ENCODE measurements around the gene C6orf120. TPM values are rescaled to one million over a fixed set of nuclear protein-coding genes. Genes with fewer than 3 reads are reported as not detected.

C6orf120 gene
- total RNA-seq, 1 experiment from 2014 or later, result 20.6 TPM

- H2AFZ ChIP-seq (ENCODE audit: low read depth, low read length, poor library complexity, severe bottlenecking), result no peak overlapping the region
- no peaks in the 10 kb centered on the region for H3K79me2 ChIP-seq (ENCODE audit: insufficient read depth, low read length)
- no peaks in the 10 kb centered on the region for H3K27me3 ChIP-seq (ENCODE audit: insufficient read depth, low read length)
- no peak overlapping the region for H3K4me2 ChIP-seq (ENCODE audit: low read length)
- POLR2A ChIA-PET, result no interaction called here
- RAD21 ChIA-PET (ENCODE audit: low non-redundant PET in 1 of 2, low total read pairs in 2 of 2, uncharacterized antibody in 2 of 2, unreplicated experiment in 2 of 2), result no interaction called here
- H3K27ac ChIP-seq (ENCODE audit: low read depth, low read length), result no peak overlapping the region
- no peak for DNase-seq (ENCODE audit: low read depth, low spot score)
- no peak overlapping the region for H3K9ac ChIP-seq (ENCODE audit: low read length)
- H3K36me3 ChIP-seq (ENCODE audit: control insufficient read depth in 1 of 2, insufficient read depth in 2 of 2, low read length in 2 of 2), result peaks cover 17 to 18% of the 10 kb centered on the region in 2 experiments; a peak in 3 of 4 replicates
- no peaks in the 10 kb centered on the region for H3K9me2 ChIP-seq (ENCODE audit: insufficient read depth)
- no peak overlapping the region for H3K4me3 ChIP-seq (replicated peaks in 1 of 2; ENCODE audit: low read depth in 1 of 2, low read length in 2 of 2)
- no peak for ATAC-seq
- CTCF ChIA-PET, result no interaction called here
- BruUV-seq (replicated peaks), result no TSS peak
- intact Hi-C loops (cut with micrococcal nuclease), result no loop called here
- no peaks in the 10 kb centered on the region for H3K9me3 ChIP-seq (ENCODE audit: control insufficient read depth in 1 of 2, insufficient read depth in 1 of 2, low read depth in 1 of 2, low read length in 2 of 2)
- H4K20me1 ChIP-seq (ENCODE audit: insufficient read depth), result no peaks in the 10 kb centered on the region
- H3K4me1 ChIP-seq (ENCODE audit: control insufficient read depth in 1 of 2, insufficient read depth in 2 of 2, low read length in 2 of 2), result no peaks in the 10 kb centered on the region
- no peak for TF ChIP-seq EGR1 (IDR thresholded peaks at IDR 0.05; ENCODE audit: low read depth)
- no peak for TF ChIP-seq REST (IDR thresholded peaks at IDR 0.05; ENCODE audit: low read depth)
- TF ChIP-seq SRF (IDR thresholded peaks at IDR 0.05; ENCODE audit: low read depth), result no peak
- TF ChIP-seq SIN3A (IDR thresholded peaks at IDR 0.05; ENCODE audit: low read depth), result no peak
- no peak for TF ChIP-seq ATF3 (IDR thresholded peaks at IDR 0.05)
- TF ChIP-seq EZH2phosphoT487 (IDR thresholded peaks at IDR 0.05; ENCODE audit: borderline replicate concordance), result no peak
Measured at GRCh38 chr6:169666441-169666840, 35.5 kb upstream of the C6orf120 start.

GRCh38 chr6:169667716-169668115 lies 34.2 kb upstream of the C6orf120 start:
- DNase-seq (ENCODE audit: low read depth, low spot score) (no peak), ATAC-seq (no peak)
- Histone ChIP-seq H4K20me1 (ENCODE audit: insufficient read depth) (no peaks in the 10 kb centered on the region), H3K27me3 (ENCODE audit: insufficient read depth, low read length) (no peaks in the 10 kb centered on the region), H3K4me2 (ENCODE audit: low read length) (no peak overlapping the region), H3K36me3 (ENCODE audit: control insufficient read depth in 1 of 2, insufficient read depth in 2 of 2, low read length in 2 of 2) (peaks cover 21 to 22% of the 10 kb centered on the region in 2 experiments; a peak in 3 of 4 replicates), H3K9me2 (ENCODE audit: insufficient read depth) (no peaks in the 10 kb centered on the region), H3K4me1 (ENCODE audit: control insufficient read depth in 1 of 2, insufficient read depth in 2 of 2, low read length in 2 of 2) (no peaks in the 10 kb centered on the region), H3K27ac (ENCODE audit: low read depth, low read length) (no peak overlapping the region), H3K9me3 (ENCODE audit: control insufficient read depth in 1 of 2, insufficient read depth in 1 of 2, low read depth in 1 of 2, low read length in 2 of 2) (no peaks in the 10 kb centered on the region), H2AFZ (ENCODE audit: low read depth, low read length, poor library complexity, severe bottlenecking) (no peak overlapping the region), H3K9ac (ENCODE audit: low read length) (no peak overlapping the region), H3K79me2 (ENCODE audit: insufficient read depth, low read length) (no peaks in the 10 kb centered on the region), H3K4me3 (replicated peaks in 1 of 2; ENCODE audit: low read depth in 1 of 2, low read length in 2 of 2) (no peak overlapping the region)
- no TSS peak for BruUV-seq (replicated peaks)
- CTCF ChIA-PET, result no interaction called here
- intact Hi-C loops (cut with micrococcal nuclease), result no loop called here
- POLR2A ChIA-PET, result no interaction called here
- RAD21 ChIA-PET (ENCODE audit: low non-redundant PET in 1 of 2, low total read pairs in 2 of 2, uncharacterized antibody in 2 of 2, unreplicated experiment in 2 of 2), result no interaction called here
- TF ChIP-seq EZH2phosphoT487 (IDR thresholded peaks at IDR 0.05; ENCODE audit: borderline replicate concordance), result no peak
- TF ChIP-seq CBX3 (IDR thresholded peaks at IDR 0.05; ENCODE audit: low read depth), result no peak
- no peak for TF ChIP-seq SP1 (IDR thresholded peaks at IDR 0.05; ENCODE audit: low read depth)
- no peak for TF ChIP-seq TCF7L2 (IDR thresholded peaks at IDR 0.05; ENCODE audit: borderline replicate concordance, extremely low read depth, insufficient read depth, insufficient read length)
- TF ChIP-seq YY1 (IDR thresholded peaks at IDR 0.05; ENCODE audit: extremely low read depth, insufficient replicate concordance, low read depth, low read length), result no peak
- TF ChIP-seq RAD21 (IDR thresholded peaks at IDR 0.05; ENCODE audit: low read depth), result no peak
- TF ChIP-seq POLR2AphosphoS5 (IDR thresholded peaks at IDR 0.05; ENCODE audit: low read depth, low read length), result no peak
- no peak for TF ChIP-seq JUND (IDR thresholded peaks at IDR 0.05)
- TF ChIP-seq POLR2A (IDR thresholded peaks at IDR 0.05; ENCODE audit: borderline replicate concordance, extremely low read depth, insufficient read depth, insufficient read length), result no peak
- TF ChIP-seq ELF1 (IDR thresholded peaks at IDR 0.05; ENCODE audit: borderline replicate concordance, low read depth), result no peak
- TF ChIP-seq ZBTB33 (IDR thresholded peaks at IDR 0.05; ENCODE audit: extremely low read depth, insufficient replicate concordance, low read length), result no peak
- TF ChIP-seq EZH2 (IDR thresholded peaks at IDR 0.05), result no peak
